Measurements from ENCODE around the gene TPH2.

The TPH2 gene

GRCh38 chr12:71942259-71942658 is 3.6 kb downstream of the TPH2 start:
- H3K4me3 ChIP-seq (ENCODE audit: low read length, poor library complexity, severe bottlenecking): no peak overlapping the region
- TF ChIP-seq CTCF (conservative IDR thresholded peaks at IDR 0.05; ENCODE audit: low read length) (no peak), EZH2phosphoT487 (IDR thresholded peaks at IDR 0.05; ENCODE audit: borderline replicate concordance) (no peak)
- H3K4me1 ChIP-seq (ENCODE audit: insufficient read depth, low read length, poor library complexity, severe bottlenecking): no peaks in the 10 kb centered on the region
- no peaks in the 10 kb centered on the region for H3K36me3 ChIP-seq (ENCODE audit: insufficient read depth, low read length)
- no peak overlapping the region for H2AFZ ChIP-seq (ENCODE audit: low read length)
- no peaks in the 10 kb centered on the region for H4K20me1 ChIP-seq (ENCODE audit: insufficient read depth, low read length, poor library complexity, severe bottlenecking)
- no peaks in the 10 kb centered on the region for H3F3A ChIP-seq (ENCODE audit: low read depth)
- H3K79me2 ChIP-seq (ENCODE audit: insufficient read depth, low read length): no peaks in the 10 kb centered on the region
- H3K9ac ChIP-seq (ENCODE audit: low read depth, low read length, poor library complexity, severe bottlenecking): no peak overlapping the region
- no peak overlapping the region for H3K4me2 ChIP-seq (ENCODE audit: low read depth, low read length, poor library complexity, severe bottlenecking)
- H3K9me3 ChIP-seq (ENCODE audit: insufficient read depth, low read depth, low read length): no peaks in the 10 kb centered on the region
- H3K9me2 ChIP-seq (replicated peaks; ENCODE audit: low read depth, low read length): no peaks in the 10 kb centered on the region
- H3K27me3 ChIP-seq (ENCODE audit: insufficient read depth, low read length, poor library complexity, severe bottlenecking): no peaks in the 10 kb centered on the region

GRCh38 chr12:71942703-71943102 is 4.1 kb downstream of the TPH2 start:
- TF ChIP-seq EZH2phosphoT487 (IDR thresholded peaks at IDR 0.05; ENCODE audit: borderline replicate concordance) (no peak), CTCF (conservative IDR thresholded peaks at IDR 0.05; ENCODE audit: low read length) (no peak)
- no peaks in the 10 kb centered on the region for H3K9me3 ChIP-seq (ENCODE audit: insufficient read depth, low read depth, low read length)
- H3K9ac ChIP-seq (ENCODE audit: low read depth, low read length, poor library complexity, severe bottlenecking): no peak overlapping the region
- H3K79me2 ChIP-seq (ENCODE audit: insufficient read depth, low read length): no peaks in the 10 kb centered on the region
- no peaks in the 10 kb centered on the region for H3K4me1 ChIP-seq (ENCODE audit: insufficient read depth, low read length, poor library complexity, severe bottlenecking)
- H3K9me2 ChIP-seq (replicated peaks; ENCODE audit: low read depth, low read length): no peaks in the 10 kb centered on the region
- no peaks in the 10 kb centered on the region for H4K20me1 ChIP-seq (ENCODE audit: insufficient read depth, low read length, poor library complexity, severe bottlenecking)
- H3K27me3 ChIP-seq (ENCODE audit: insufficient read depth, low read length, poor library complexity, severe bottlenecking): no peaks in the 10 kb centered on the region
- H3K4me2 ChIP-seq (ENCODE audit: low read depth, low read length, poor library complexity, severe bottlenecking): no peak overlapping the region
- H3K4me3 ChIP-seq (ENCODE audit: low read length, poor library complexity, severe bottlenecking): no peak overlapping the region
- no peaks in the 10 kb centered on the region for H3F3A ChIP-seq (ENCODE audit: low read depth)
- no peaks in the 10 kb centered on the region for H3K36me3 ChIP-seq (ENCODE audit: insufficient read depth, low read length)
- H2AFZ ChIP-seq (ENCODE audit: low read length): no peak overlapping the region

- Histone ChIP-seq H2AFZ (ENCODE audit: low read length) (no peak overlapping the region), H3K27me3 (ENCODE audit: insufficient read depth, low read length, poor library complexity, severe bottlenecking) (no peaks in the 10 kb centered on the region), H3K9me3 (ENCODE audit: insufficient read depth, low read depth, low read length) (no peaks in the 10 kb centered on the region), H3K9me2 (replicated peaks; ENCODE audit: low read depth, low read length) (no peaks in the 10 kb centered on the region), H3K9ac (ENCODE audit: low read depth, low read length, poor library complexity, severe bottlenecking) (no peak overlapping the region), H3K4me3 (ENCODE audit: low read length, poor library complexity, severe bottlenecking) (no peak overlapping the region), H3F3A (ENCODE audit: low read depth) (no peaks in the 10 kb centered on the region), H4K20me1 (ENCODE audit: insufficient read depth, low read length, poor library complexity, severe bottlenecking) (no peaks in the 10 kb centered on the region), H3K4me1 (ENCODE audit: insufficient read depth, low read length, poor library complexity, severe bottlenecking) (no peaks in the 10 kb centered on the region), H3K79me2 (ENCODE audit: insufficient read depth, low read length) (no peaks in the 10 kb centered on the region), H3K4me2 (ENCODE audit: low read depth, low read length, poor library complexity, severe bottlenecking) (no peak overlapping the region), H3K36me3 (ENCODE audit: insufficient read depth, low read length) (no peaks in the 10 kb centered on the region)
- TF ChIP-seq EZH2phosphoT487 (IDR thresholded peaks at IDR 0.05; ENCODE audit: borderline replicate concordance) (no peak), CTCF (conservative IDR thresholded peaks at IDR 0.05; ENCODE audit: low read length) (no peak)
These were observed 6.5 kb downstream of the TPH2 start for GRCh38 chr12:71945121-71945520.
